IMR-90 (cell line): ENCODE data around the gene H3-3A.

ENCODE experiments used
- CEBPB ChIP-seq: IDR thresholded peaks from 2 replicates; pipeline ENCODE4 v1.6.1; 2012; ENCODE audit warnings: low read depth, low read length, improper control_type of control experiment
- CHD1 ChIP-seq: IDR thresholded peaks from 2 replicates; pipeline ENCODE4 v1.6.1; 2012; ENCODE audit warnings: low read depth, low read length, improper control_type of control experiment
- CTCF ChIP-seq: conservative IDR thresholded peaks from 2 replicates; pipeline ENCODE4 v1.5.1; 2012; ENCODE audit warnings: mild to moderate bottlenecking, low read depth, low read length, improper control_type of control experiment
- ELK1 ChIP-seq: fragments of 150-350 bp; IDR thresholded peaks from 2 replicates; pipeline ENCODE4 v1.6.1; 2016; ENCODE audit warnings: low read depth, mild to moderate bottlenecking, low read length, moderate library complexity, borderline replicate concordance
- FOS ChIP-seq: fragments of 150-350 bp; IDR thresholded peaks from 2 replicates; pipeline ENCODE4 v1.6.1; 2016; ENCODE audit warnings: low read depth, low read length
- MAFK ChIP-seq: IDR thresholded peaks from 2 replicates; pipeline ENCODE4 v1.6.1; 2012; ENCODE audit warnings: low read depth, low read length, improper control_type of control experiment
- MAZ ChIP-seq: IDR thresholded peaks from 2 replicates; pipeline ENCODE4 v1.6.1; 2012; ENCODE audit warnings: low read depth, mild to moderate bottlenecking, low read length, improper control_type of control experiment, moderate library complexity, borderline replicate concordance
- MXI1 ChIP-seq: IDR thresholded peaks from 2 replicates; pipeline ENCODE4 v1.6.1; 2012; ENCODE audit warnings: low read depth, mild to moderate bottlenecking, low read length, moderate library complexity, borderline replicate concordance
- POLR2A ChIP-seq: IDR thresholded peaks from 2 replicates; pipeline ENCODE4 v1.6.1; 2012; ENCODE audit warnings: mild to moderate bottlenecking, low read depth, low read length
- RAD21 ChIP-seq: IDR thresholded peaks from 2 replicates; pipeline ENCODE4 v1.6.1; 2012; ENCODE audit warnings: low read length, improper control_type of control experiment
- RCOR1 ChIP-seq: IDR thresholded peaks from 2 replicates; pipeline ENCODE4 v1.6.1; 2012; ENCODE audit warnings: mild to moderate bottlenecking, low read length, improper control_type of control experiment; ENCODE audit not compliant: insufficient replicate concordance
- RFX5 ChIP-seq: IDR thresholded peaks from 2 replicates; pipeline ENCODE4 v1.8.0; 2012; ENCODE audit warnings: low read depth, mild to moderate bottlenecking, low read length, moderate library complexity
- SMC3 ChIP-seq: fragments of 150-350 bp; IDR thresholded peaks from 2 replicates; pipeline ENCODE4 v1.6.1; 2016; ENCODE audit warnings: low read depth, mild to moderate bottlenecking, antibody characterized with exemption, low read length, moderate library complexity
- USF2 ChIP-seq: fragments of 150-350 bp; IDR thresholded peaks from 2 replicates; pipeline ENCODE4 v1.6.1; 2017; ENCODE audit warnings: mild to moderate bottlenecking, antibody characterized with exemption, low read length, low read depth

GRCh38 chr1:226085675-226086285 is 23.3 kb downstream of the H3-3A start:
- no peak for TF ChIP-seq CTCF
- TF ChIP-seq FOS, result no peak
- TF ChIP-seq POLR2A, result no peak
- TF ChIP-seq RCOR1, result no peak
- no peak for TF ChIP-seq CEBPB
- no peak for TF ChIP-seq ELK1
- no peak for TF ChIP-seq CHD1
- TF ChIP-seq RAD21, result no peak
- no peak for TF ChIP-seq USF2
- no peak for TF ChIP-seq MAFK
- TF ChIP-seq SMC3, result no peak
- TF ChIP-seq RFX5, result no peak
- TF ChIP-seq MXI1, result no peak
- no peak for TF ChIP-seq MAZ
